Activated CD4-positive, alpha-beta T cell treated with anti-CD3 and anti-CD28 coated beads for 1 hour (primary cell): Measurements from ENCODE around the gene S100A7.
"Not testable (repeated sequence)": the region's sequence is repeated elsewhere in the genome, so short reads cannot be mapped to it uniquely, and the experiment has no call there.

ENCODE experiments used
- DNase-seq: peaks from one replicate; pipeline ENCODE4 v3.0.0-alpha.2; 2020

The S100A7 gene

GRCh38 chr1:153429266-153430165, 30.9 kb downstream of the S100A7 start:
- DNase-seq, result no peak

GRCh38 chr1:153428791-153429190, 31.7 kb downstream of the S100A7 start:
- no peak for DNase-seq

GRCh38 chr1:153428073-153428638, 32.3 kb downstream of the S100A7 start:
- no peak for DNase-seq

GRCh38 chr1:153426809-153427208, 33.6 kb downstream of the S100A7 start:
- DNase-seq, result no peak

- DNase-seq, result peak; percentile 52
Measured at GRCh38 chr1:153422450-153423068, 37.9 kb downstream of the S100A7 start.

- DNase-seq, result no peak
Measured at GRCh38 chr1:153420306-153420705, 40.1 kb downstream of the S100A7 start.

- not testable (repeated sequence) for DNase-seq
Measured at GRCh38 chr1:153419436-153419793, 41.0 kb downstream of the S100A7 start.

- DNase-seq, result not testable (repeated sequence)
Measured at GRCh38 chr1:153418758-153419435, 41.6 kb downstream of the S100A7 start.

GRCh38 chr1:153417136-153417888, 43.1 kb downstream of the S100A7 start:
- no peak for DNase-seq

- no peak for DNase-seq
Measured at GRCh38 chr1:153415850-153416570, 44.4 kb downstream of the S100A7 start, which contains the start of gene S100A7A. S100A7A (plus strand) TSS chr1:153416520; CDS start chr1:153418083, 1,563 bp downstream.

GRCh38 chr1:153413961-153414360, 46.5 kb downstream of the S100A7 start:
- not testable (repeated sequence) for DNase-seq
